GM04503 (cell line): ENCODE results near the gene CDKAL1.
A peak's percentile ranks its signal among the peaks of the same experiment; 100 is the strongest.
"Not testable (repeated sequence)": the region's sequence is repeated elsewhere in the genome, so short reads cannot be mapped to it uniquely, and the experiment has no call there.

Experiments
- DNase-seq: peaks from one replicate; pipeline ENCODE4 v3.0.0-alpha.2; 2012; ENCODE audit warnings: low read depth

The CDKAL1 gene

DNA sequence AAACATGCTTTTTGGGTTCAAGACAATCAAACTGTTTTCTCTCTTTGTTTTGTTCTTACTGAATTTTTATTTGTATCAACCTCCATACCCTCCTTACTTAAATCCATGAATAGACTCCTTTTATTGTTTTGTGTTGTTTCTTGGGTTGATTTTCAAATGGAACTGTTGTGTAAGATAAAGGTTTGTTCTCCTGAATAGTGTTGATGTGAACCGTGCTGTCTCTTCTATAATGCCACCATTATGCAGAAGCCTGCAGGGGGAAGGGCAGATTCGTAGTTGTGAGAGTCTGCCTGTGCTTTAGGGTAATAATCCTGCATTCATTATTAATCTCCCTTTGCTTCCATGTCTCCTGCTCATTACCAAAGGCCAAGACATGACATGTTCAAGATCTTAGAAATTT lies 105.9 kb downstream of the CDKAL1 start:
- no peak for DNase-seq

DNA sequence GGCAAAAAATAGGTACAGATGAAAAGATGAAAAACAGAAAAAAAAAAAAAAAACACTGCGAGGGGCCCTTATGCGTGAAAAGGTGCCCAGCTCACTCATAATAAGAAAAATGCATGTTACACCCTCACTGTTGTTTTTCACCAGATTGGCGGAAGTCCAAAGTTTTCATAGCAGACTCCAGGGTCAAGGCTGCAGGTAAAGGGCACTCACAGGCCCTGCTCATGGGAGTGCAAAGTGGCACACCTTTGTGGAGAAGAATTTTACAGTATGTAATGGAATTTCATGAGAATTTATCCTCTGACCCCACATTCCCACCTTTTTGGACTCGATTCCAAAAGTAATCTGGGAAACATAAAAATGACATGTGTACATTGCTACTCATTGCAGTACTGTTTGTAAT lies 108.2 kb downstream of the CDKAL1 start:
- DNase-seq, result no peak

DNA sequence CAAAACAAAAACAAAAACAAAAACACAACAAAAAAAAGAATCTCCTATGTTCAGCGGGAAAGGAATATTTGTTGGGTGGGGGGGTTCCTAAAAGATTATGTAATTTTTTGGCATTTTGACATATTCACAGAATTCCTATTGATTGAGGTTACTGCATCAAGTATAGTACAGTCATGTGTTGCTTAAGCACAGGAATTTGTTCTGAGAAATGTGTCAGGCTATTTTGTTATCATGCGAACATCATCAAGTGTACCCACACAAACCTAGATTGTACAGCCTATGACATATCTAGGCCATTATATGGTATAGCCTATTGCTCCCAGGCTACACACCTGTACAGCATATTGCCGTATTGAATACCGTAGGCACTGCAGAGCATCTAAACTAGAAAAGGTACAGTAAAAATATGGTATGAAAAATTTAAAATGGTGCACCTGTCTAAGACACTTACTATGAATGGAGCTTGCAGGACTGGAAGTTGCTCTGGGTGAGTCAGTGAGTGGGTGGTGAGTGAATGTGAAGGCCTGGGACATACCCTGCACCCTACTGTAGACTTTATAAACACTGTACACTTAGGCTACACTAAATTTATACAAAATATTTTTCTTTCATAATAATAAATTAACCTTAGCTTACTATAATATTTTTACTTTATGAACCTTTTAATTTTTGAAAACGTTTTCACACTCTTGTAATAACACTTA lies 110.6 kb downstream of the CDKAL1 start:
- no peak for DNase-seq

DNA sequence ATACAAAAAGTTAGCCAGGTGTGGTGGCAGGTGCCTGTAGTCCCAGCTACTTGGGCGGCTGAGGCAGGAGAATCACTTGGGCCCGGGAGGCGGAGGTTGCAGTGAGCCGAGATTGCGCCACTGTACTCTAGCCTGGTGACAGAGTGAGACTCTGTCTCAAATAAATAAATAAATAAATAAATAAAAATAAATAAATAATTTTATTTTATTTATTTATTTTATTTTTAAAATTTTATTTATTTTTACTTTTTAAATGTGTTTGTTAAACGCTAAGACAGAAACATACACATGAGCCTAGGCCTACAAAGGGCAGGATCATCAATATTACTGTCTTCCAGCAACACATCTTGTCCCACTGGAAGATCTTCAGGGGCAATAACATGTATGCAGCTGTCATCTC lies 111.3 kb downstream of the CDKAL1 start:
- DNase-seq, result not testable (repeated sequence)

DNA sequence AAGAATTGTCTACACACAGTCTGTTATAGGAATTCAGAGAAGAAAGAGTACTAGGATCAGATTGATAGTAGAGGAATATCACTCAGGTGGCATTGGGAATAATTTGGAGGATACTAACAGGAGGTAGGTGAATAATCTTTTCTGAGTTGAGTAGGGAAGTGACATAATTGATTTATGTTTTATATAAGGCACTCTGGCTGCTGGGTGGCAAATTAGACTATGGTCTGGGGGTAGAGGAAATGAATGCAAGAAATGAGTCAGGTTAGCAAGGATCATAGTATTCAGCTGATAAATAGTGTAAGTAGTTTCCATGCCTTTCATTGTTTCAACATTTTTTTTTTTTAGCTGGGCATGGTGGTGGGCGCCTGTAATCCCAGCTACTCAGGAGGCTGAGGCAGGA lies 113.3 kb downstream of the CDKAL1 start:
- no peak for DNase-seq

DNA sequence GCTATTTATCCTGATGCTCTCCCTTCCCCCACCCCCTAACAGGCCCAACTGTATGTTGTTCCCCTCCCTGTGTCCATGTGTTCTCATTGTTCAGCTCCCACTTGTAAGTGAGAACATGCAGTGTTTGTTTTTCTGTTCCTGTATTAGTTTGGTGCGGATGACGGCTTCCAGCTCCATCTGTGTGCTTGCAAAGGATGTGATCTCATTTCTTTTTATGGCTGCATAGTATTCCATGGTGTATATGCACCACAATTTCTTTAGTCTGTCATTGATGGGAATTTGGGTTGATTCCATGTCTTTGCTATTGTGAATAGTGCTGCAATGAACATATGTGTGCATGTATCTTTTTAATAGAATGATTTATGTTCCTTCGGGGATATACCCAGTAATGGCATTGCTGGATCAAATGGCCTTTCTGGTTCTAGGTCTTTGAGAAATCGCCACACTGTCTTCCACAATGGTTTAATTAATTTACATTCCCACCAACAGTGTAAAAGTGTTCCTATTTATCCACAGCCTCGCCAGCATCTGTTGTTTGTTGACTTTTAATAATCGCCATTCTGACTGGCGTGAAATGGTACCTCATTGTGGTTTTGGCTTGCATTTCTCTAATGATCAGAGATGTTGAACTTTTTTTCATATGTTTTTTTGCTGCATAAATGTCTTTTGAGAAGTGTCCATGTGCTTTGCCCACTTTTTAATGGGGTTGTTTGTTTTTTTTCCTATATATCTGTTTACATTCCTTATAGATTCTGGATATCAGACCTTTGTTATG lies 115.6 kb downstream of the CDKAL1 start:
- DNase-seq, result peak; percentile 52

DNA sequence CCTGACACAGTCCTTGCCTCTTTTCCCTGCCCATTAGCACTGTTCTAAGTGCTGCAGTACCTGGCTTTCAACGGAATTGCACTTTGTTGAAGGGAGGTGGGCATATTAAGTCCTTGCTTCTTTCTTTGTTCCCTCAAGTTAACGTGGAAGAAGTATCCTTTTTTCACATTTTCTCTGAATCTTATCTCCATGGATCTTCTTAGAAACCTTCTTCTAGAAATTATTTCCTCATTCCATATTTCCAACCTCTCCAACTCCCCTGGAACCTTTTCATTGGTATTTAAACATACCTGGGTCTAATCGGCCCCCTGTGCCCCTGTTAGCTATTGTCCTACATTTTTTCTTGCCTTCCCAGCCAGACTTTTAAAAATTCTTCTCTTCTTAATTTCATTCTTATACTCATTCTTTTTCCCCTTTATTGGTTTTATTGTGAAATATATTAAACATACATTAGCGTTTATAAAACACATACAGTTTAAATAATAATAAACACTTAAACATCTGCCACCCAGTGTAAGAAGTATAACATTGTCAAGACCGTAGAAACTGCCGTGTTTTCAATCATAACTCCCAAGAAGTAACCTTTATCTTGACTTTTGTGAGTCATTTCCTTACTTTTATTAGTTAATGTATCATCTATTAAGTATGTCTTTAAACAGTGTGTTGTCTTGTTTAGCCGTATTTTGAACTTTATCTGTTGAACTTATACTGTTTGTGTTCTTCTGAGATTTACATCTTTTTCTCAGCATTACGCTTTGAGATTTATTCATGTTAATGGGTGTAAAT lies 118.2 kb downstream of the CDKAL1 start:
- DNase-seq, result no peak

DNA sequence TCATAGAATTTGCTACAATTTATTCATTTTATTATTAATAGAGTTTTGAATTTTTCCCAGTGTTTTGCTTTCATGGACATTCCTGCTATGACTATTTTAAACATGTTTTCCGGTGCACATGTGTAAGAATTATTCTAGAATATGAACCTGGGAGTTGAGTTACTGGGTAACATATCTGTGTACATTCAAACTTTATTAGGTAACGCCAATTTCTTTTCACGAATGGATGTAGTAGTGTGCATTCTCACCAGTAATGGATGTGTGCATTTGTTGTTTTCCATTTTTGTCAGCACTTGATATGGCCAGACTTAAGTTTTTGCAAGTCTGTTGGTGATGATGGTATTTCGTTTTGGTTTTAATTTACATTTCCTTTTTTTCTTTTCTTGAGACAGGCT lies 118.8 kb downstream of the CDKAL1 start:
- DNase-seq, result no peak

DNA sequence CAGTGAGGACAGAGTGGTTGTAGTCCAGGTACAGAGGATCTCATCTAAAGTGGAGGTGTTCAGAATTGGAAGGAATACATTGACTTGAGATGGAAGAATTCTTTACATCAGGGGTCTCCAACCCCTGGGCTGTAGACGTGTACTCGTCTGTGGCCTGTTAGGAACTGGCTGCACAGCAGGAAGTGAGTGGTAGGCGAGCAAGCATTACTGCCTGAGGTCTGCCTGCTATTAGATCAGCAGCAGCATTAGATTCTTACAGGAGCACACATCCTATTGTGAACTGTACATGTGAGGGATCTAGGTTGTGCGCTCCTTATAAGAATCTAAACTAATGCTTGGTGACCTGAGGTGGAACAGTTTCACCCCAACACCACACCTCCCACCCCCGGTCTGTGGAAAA lies 121.1 kb downstream of the CDKAL1 start:
- no peak for DNase-seq

GRCh38 chr6:20657274-20657800 lies 123.1 kb downstream of the CDKAL1 start:
- no peak for DNase-seq

GRCh38 chr6:20658053-20658452 lies 123.8 kb downstream of the CDKAL1 start:
- no peak for DNase-seq

GRCh38 chr6:20658516-20658915 lies 124.3 kb downstream of the CDKAL1 start:
- no peak for DNase-seq

DNA sequence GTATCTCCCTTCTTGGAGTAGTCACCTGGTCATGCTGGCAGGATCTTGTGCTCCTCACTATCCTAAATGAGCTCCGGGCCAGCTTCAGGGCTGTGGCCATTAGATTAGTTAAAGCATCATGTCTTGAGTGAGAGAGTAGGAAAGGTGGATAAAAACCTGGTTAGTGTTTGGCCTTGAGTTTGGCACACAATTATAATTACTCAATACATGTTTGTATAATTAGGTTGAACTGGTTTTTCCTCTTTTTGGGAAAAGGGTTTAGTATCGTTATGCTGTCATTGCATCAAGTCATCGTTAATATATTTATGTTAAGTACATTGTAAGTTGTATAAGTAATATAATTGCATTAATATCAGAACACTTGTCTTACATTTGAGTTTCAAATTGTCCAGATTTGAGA lies 126.3 kb downstream of the CDKAL1 start:
- DNase-seq, result no peak

DNA sequence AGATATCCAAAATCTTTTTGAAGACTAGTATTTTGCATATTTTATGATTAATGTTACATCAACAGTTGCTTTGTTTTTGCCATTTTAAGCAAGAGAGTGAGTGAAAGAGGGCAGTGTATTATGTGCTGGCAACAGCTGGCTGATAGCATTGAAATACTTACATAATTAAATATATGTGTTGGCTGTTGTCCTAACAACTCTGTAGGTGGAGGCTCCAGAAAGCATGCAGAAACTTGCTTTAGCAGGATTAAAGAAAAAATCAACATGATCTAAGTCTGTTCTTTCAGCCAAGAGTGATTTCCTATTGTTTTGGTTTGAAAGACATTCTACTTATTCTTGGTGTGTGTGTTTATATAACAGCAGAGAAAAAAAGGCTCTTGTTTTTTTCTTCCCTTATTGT lies 127.5 kb downstream of the CDKAL1 start:
- no peak for DNase-seq

DNA sequence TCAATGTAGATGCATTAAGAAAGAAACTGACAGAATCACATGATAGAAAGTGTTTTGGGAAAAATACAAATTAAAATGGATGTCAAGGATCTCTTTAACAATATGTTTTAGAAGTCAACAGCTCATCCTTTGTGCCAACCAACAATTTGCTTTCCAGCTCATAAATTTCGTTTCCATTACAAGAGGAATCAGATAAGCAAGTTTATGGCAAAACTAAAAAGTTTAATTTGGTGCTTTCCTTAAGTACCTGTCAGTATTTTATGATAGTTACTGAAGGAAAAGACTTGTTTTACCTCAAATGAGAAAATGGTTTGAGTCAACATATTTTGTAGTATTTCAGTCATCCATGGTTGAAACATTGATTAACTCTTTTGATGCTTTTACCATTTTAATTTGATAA lies 130.0 kb downstream of the CDKAL1 start:
- no peak for DNase-seq

- no peak for DNase-seq
These were observed 131.0 kb downstream of the CDKAL1 start for GRCh38 chr6:20665290-20665689.

DNA sequence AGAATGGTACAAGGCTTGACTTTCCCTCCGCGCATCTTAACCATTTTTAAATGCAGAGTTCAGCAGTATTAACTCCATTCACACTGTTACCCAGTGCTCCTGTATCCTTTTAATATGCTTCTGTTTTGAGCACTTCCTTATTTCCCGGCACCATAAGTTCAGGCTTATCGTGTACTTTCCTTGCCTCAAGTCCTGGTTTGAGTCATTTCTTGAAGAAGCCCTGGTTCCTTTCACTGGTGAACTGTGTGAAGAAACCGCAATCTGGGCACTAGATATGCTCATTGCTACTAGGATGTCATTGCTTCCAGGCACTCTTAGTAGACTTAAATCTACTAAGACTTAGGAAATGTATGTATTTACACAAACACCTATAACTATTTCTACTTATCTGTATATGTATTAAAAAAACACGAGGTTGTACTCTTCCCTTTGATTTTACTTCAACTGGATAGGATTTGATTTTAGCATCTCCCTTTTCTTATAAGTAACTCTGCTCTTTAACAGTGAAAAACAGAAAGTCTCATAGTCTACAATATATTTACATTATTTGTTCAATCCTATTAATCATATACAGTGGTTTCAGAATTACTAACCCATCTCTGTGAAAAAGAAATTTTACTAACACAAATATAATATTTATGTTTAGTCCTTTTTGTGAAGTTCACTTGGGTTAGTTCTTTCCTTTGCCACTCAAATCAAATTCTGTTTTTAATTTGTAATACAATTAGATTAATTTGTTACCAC lies 135.5 kb downstream of the CDKAL1 start:
- DNase-seq, result no peak

GRCh38 chr6:20670750-20671149 lies 136.5 kb downstream of the CDKAL1 start:
- DNase-seq, result no peak

DNA sequence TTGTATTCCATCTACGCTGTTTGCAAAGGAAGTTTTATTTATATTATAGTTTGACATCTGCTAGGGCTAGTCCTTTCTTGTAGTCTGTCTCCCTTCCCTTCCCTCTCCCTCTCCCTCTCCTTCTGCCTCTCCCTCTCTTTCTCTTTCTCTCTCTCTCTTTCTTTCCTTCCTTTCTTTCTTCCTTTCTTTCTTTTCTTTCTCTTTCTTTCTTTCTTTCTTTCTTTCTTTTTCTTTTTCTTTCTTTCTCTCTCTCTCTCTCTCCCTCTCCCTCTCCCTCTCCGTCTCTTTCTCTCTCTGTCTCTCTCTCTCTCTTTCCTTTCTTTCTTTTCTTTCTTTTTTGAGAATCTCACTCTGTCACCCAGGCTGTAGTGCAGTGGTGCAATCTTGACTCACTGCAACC lies 137.8 kb downstream of the CDKAL1 start:
- no peak for DNase-seq

DNA sequence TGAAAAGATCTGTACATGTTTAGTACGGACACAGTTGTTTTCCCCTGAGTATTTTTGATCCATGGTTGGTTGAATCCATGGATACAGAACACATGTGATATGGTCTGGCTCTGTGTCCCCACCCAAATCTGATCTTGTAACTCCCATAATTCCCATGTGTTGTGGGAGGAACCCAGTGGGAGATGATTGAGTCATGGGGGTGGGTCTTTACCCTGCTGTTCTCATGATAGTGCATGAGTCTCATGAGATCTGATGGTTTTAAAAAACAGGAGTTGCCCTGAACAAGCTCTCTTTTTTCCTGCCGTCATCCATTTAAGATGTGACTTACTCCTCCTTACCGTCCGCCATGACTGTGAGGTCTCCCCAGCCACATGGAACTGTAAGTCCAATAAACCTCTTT lies 139.2 kb downstream of the CDKAL1 start:
- no peak for DNase-seq

- DNase-seq, result no peak
These were observed 140.4 kb downstream of the CDKAL1 start for GRCh38 chr6:20674664-20675063.

GRCh38 chr6:20678831-20679352 lies 144.6 kb downstream of the CDKAL1 start:
- no peak for DNase-seq
